ENCODE measurements around the gene OXCT2.

DNA sequence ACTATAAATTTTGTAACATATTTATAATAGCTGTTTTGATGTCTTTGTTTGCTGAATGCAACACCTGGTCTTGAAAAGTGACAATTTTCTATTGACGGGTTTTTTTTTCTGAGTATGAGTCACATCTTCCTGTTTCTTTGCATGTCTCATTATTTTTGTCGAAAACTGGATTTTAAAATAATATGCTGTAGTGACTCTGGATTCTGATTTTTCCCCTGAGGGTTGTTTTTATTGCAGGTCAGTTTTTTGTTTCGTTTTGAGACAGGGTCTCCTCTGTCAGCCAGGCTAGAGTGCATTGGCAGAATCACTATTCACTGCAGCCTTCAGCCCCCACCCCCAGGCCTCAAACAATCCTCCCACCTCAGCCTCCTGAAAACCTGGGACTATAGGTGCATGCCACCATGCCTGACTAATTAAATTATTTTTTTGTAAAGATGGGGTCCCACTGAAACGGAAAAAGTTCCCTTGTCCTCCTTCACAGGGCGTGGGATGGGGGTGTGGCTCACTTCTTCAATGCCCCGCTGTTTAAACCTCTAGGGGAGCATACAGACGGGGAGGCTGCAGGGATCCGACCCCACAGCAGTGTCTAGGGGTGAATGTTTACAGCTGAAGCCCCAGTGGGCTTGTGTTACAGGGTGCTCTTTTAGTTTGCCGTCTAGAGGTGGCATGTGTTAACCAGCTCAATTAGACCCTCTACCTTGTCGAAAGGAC, 43.8 kb downstream of the OXCT2 start:
- TF ChIP-seq, protein P1, sequence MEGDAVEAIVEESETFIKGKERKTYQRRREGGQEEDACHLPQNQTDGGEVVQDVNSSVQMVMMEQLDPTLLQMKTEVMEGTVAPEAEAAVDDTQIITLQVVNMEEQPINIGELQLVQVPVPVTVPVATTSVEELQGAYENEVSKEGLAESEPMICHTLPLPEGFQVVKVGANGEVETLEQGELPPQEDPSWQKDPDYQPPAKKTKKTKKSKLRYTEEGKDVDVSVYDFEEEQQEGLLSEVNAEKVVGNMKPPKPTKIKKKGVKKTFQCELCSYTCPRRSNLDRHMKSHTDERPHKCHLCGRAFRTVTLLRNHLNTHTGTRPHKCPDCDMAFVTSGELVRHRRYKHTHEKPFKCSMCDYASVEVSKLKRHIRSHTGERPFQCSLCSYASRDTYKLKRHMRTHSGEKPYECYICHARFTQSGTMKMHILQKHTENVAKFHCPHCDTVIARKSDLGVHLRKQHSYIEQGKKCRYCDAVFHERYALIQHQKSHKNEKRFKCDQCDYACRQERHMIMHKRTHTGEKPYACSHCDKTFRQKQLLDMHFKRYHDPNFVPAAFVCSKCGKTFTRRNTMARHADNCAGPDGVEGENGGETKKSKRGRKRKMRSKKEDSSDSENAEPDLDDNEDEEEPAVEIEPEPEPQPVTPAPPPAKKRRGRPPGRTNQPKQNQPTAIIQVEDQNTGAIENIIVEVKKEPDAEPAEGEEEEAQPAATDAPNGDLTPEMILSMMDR (optimal IDR thresholded peaks at IDR 0.05 in 1 of 3, IDR thresholded peaks at IDR 0.05 in 1 of 3, conservative IDR thresholded peaks at IDR 0.05 in 1 of 3; ENCODE audit: extremely low read depth in 1 of 3, insufficient read depth in 2 of 3, low read length in 3 of 3) = no peak
- TF ChIP-seq EZH2 (IDR thresholded peaks at IDR 0.05; ENCODE audit: low read length) = no peak

All from keratinocyte (primary cell).